PC-9 (cell line): ENCODE measurements around the gene RGL1.

Source experiments
- CTCF ChIP-seq: fragments of 200-600 bp; sonication (generic); conservative IDR thresholded peaks from 2 replicates; pipeline ENCODE4 v1.6.1; 2017; ENCODE audit warnings: mixed run types, antibody characterized with exemption, mild to moderate bottlenecking, moderate library complexity
- EZH2 ChIP-seq: fragments of 200-600 bp; sonication (generic); IDR thresholded peaks from 2 replicates; pipeline ENCODE4 v1.8.0; 2017; ENCODE audit warnings: antibody characterized with exemption, low read depth

DNA sequence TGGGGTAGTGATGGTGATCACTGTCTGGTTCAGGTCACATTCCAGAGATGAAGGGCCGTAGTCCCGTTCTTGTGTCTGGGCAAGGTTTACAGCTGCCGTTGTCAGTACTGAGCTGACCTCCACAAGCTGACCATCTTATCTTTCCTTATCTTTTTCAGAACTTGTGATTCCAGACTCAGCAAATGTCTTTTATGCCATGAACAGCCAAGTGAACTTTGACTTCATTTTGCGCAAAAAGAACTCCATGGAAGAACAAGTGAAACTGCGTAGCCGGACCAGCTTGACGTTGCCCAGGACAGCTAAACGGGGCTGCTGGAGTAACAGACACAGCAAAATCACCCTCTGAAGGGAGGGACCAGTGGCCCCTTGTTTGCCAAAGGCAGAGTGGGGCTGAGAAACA is 121.0 kb downstream of the RGL1 start:
- TF ChIP-seq CTCF (no peak), EZH2 (no peak)
